Upper lobe of left lung (tissue), 6 donors: Measurements from ENCODE around the gene PXDN. TPM values are rescaled to one million over a fixed set of nuclear protein-coding genes. Genes with fewer than 3 reads are reported as not detected.

Experiments used
- ATAC-seq, 2 donors: fragments of 200-7000 bp; cut with Tn5 transposase; one replicate each; pipeline ENCODE4 v1.9.1; 2022; ENCODE audit warnings: mild to moderate bottlenecking in 2 of 2, moderate library complexity in 2 of 2; ENCODE audit not compliant: low FRiP score in 2 of 2
- DNase-seq, 2 donors: peaks; one replicate each; pipeline ENCODE4 v3.0.0-alpha.2; 2019 to 2020
- H3K27ac ChIP-seq, 4 donors: fragments of 200-600 bp; sonication (generic); one replicate each; pipeline ENCODE4 v1.5.1; 2016 to 2019
- H3K27me3 ChIP-seq, 4 donors: fragments of 200-600 bp; sonication (generic); one replicate each; pipeline ENCODE4 v1.5.1; 2017 to 2019
- H3K36me3 ChIP-seq, 4 donors: fragments of 200-600 bp; sonication (generic); one replicate each; pipeline ENCODE4 v1.5.1; 2016 to 2019
- H3K4me1 ChIP-seq, 4 donors: fragments of 200-600 bp; sonication (generic); one replicate each; pipeline ENCODE4 v1.5.1; 2018 to 2019
- H3K4me3 ChIP-seq, 4 donors: fragments of 200-600 bp; sonication (generic); one replicate each; pipeline ENCODE4 v1.5.1; 2017 to 2019; ENCODE audit warnings: mild to moderate bottlenecking in 2 of 4, moderate library complexity in 1 of 4
- H3K9me3 ChIP-seq, 4 donors: fragments of 200-600 bp; sonication (generic); one replicate each; pipeline ENCODE4 v1.5.1; 2018 to 2019
- CTCF ChIP-seq, 6 experiments: fragments of 450-650 bp in 4 of 6; fragments of 200-600 bp in 2 of 6; sonication (generic) in 2 of 6; IDR thresholded peaks; one replicate each; pipeline ENCODE4 v1.5.1; 2016 to 2019; ENCODE audit warnings: antibody characterized with exemption in 6 of 6
- EP300 ChIP-seq, 4 donors: sonication (generic); formaldehyde crosslinking; IDR thresholded peaks; one replicate each; pipeline ENCODE4 v1.5.1; 2017; ENCODE audit warnings: antibody characterized with exemption in 4 of 4, control low read depth in 2 of 4
- POLR2A ChIP-seq, 4 donors: fragments of 450-650 bp; IDR thresholded peaks; one replicate each; pipeline ENCODE4 v1.5.1; 2016 to 2017; ENCODE audit warnings: antibody characterized with exemption in 4 of 4, mild to moderate bottlenecking in 2 of 4
- POLR2AphosphoS5 ChIP-seq, 2 donors: sonication (generic); formaldehyde crosslinking; IDR thresholded peaks; one replicate each; pipeline ENCODE4 v1.5.1; 2017; ENCODE audit warnings: antibody characterized with exemption in 2 of 2
- WGBS, 2 donors: methylation state at CpG; one replicate each; pipeline ENCODE4 v1.1.5; 2017 to 2018; 5-methylcytosine and 5-hydroxymethylcytosine counted together
- total RNA-seq, 6 donors: library from RNA; depleted of rRNA in 4 of 6; stranded (reverse); fragments of >200 nt in 4 of 6; gene quantifications; one replicate each; pipeline versions ENCODE4 v1.1.0 to v1.2.1, GENCODE V29; 2016 to 2021
- donor health status: DM: no; HTN: no; CAD: no; lungs with moderate emphysema.
- donor health status: DM: no; HTN: yes; CAD: no; lungs with severe emphysema.

The PXDN gene
- total RNA-seq, 6 donors from 2014 or later: 20.8 to 65.6 (median 38.5) TPM

- ATAC-seq: no peak
- Histone ChIP-seq H3K36me3 (peaks cover 0 to 74% (median 36%) of the 10 kb centered on the region in 4 donors), H3K4me1 (no peaks in the 10 kb centered on the region), H3K9me3 (no peaks in the 10 kb centered on the region), H3K4me3 (no peak overlapping the region), H3K27me3 (no peaks in the 10 kb centered on the region), H3K27ac (no peak overlapping the region)
- TF ChIP-seq EP300 (IDR thresholded peaks at IDR 0.05) (no peak), POLR2A (IDR thresholded peaks at IDR 0.05) (no peak), POLR2AphosphoS5 (IDR thresholded peaks at IDR 0.05) (no peak), CTCF (IDR thresholded peaks at IDR 0.05) (no peak)
- DNase-seq: peak; percentile 9 to 60
- WGBS, 2 donors: 91 to 93% methylated on average over 15 to 19 of the region's 19 CpGs
Observed at GRCh38 chr2:1662606-1663180, 81.6 kb downstream of the PXDN start.

DNA sequence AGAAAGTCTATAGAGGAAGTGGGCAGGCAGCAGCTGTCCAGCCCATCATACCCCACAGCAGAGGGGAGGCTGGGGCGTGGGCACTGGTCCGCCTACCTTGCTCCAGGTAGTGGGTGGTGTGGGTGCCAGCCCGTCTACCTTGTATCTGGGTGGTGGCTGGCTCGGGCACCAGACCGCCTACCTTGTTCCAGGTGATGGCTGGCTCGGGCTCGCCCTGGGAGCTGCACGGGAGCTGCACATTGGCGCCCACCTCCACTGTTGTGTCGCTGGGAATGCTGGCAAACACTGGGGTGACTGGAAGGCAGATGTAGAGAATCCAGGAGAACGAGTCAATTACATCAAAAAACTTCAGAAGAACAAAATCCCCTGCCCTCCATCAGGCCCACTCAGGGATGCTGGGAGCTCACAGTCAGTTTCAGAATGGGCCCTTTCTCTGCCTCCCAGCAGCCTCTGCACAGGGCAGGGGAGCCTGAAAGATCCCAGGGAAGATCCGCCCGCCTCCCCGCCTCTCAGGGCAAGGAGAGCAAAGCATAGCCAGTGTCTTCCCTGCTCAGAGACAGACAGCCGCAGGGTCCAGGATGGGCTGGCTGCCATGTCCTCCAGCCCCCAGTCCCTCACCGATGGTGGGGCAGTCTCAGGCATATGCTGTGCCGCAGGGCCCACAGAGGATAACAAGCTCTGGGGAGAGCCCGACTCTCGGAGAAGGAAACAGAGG, 82.3 kb downstream of the PXDN start:
- WGBS, 2 donors: 86 to 97% methylated on average over 9 to 19 of the region's 19 CpGs
- ATAC-seq (no peak), DNase-seq (peak in 1 of 2 donors; percentile 18)
- Histone ChIP-seq H3K4me3 (no peak overlapping the region), H3K27me3 (no peaks in the 10 kb centered on the region), H3K36me3 (peaks cover 0 to 74% (median 36%) of the 10 kb centered on the region in 4 donors), H3K4me1 (no peaks in the 10 kb centered on the region), H3K27ac (no peak overlapping the region), H3K9me3 (no peaks in the 10 kb centered on the region)
- TF ChIP-seq EP300 (IDR thresholded peaks at IDR 0.05): no peak
- no peak for TF ChIP-seq CTCF (IDR thresholded peaks at IDR 0.05)

- ATAC-seq: no peak
- H3K27me3 ChIP-seq: no peaks in the 10 kb centered on the region
- peak in 1 of 2 donors; percentile 18 for DNase-seq
- no peaks in the 10 kb centered on the region for H3K9me3 ChIP-seq
- no peaks in the 10 kb centered on the region for H3K4me1 ChIP-seq
- TF ChIP-seq EP300 (IDR thresholded peaks at IDR 0.05): no peak
- WGBS, 2 donors: 93 to 94% methylated on average over 17 to 21 of the region's 21 CpGs
- peaks cover 0 to 69% (median 36%) of the 10 kb centered on the region in 4 donors for H3K36me3 ChIP-seq
- H3K27ac ChIP-seq: no peak overlapping the region
- H3K4me3 ChIP-seq: no peak overlapping the region
Observed at GRCh38 chr2:1660656-1661640, 83.4 kb downstream of the PXDN start.

GRCh38 chr2:1659951-1660565, 84.3 kb downstream of the PXDN start:
- DNase-seq (peak in 1 of 2 donors; percentile 18), ATAC-seq (no peak)
- H3K4me1 ChIP-seq: no peaks in the 10 kb centered on the region
- H3K27ac ChIP-seq: no peak overlapping the region
- no peaks in the 10 kb centered on the region for H3K27me3 ChIP-seq
- 89 to 94% methylated on average over 16 of the region's 16 CpGs for WGBS, 2 donors
- H3K9me3 ChIP-seq: no peaks in the 10 kb centered on the region
- no peak overlapping the region for H3K4me3 ChIP-seq
- TF ChIP-seq EP300 (IDR thresholded peaks at IDR 0.05) (no peak), CTCF (IDR thresholded peaks at IDR 0.05) (no peak), POLR2A (IDR thresholded peaks at IDR 0.05) (no peak), POLR2AphosphoS5 (IDR thresholded peaks at IDR 0.05) (no peak)
- H3K36me3 ChIP-seq: peaks cover 0 to 60% (median 36%) of the 10 kb centered on the region in 4 donors
